GM18870 (cell line): ENCODE results near the gene USP31.
A peak's percentile ranks its signal among the peaks of the same experiment; 100 is the strongest.

Experiments
- ATAC-seq: cut with Tn5 transposase; IDR thresholded peaks from one replicate; pipeline ENCODE4 v1.9.1; 2021; ENCODE audit warnings: moderate library complexity; ENCODE audit not compliant: unreplicated experiment

USP31 gene, protein sequence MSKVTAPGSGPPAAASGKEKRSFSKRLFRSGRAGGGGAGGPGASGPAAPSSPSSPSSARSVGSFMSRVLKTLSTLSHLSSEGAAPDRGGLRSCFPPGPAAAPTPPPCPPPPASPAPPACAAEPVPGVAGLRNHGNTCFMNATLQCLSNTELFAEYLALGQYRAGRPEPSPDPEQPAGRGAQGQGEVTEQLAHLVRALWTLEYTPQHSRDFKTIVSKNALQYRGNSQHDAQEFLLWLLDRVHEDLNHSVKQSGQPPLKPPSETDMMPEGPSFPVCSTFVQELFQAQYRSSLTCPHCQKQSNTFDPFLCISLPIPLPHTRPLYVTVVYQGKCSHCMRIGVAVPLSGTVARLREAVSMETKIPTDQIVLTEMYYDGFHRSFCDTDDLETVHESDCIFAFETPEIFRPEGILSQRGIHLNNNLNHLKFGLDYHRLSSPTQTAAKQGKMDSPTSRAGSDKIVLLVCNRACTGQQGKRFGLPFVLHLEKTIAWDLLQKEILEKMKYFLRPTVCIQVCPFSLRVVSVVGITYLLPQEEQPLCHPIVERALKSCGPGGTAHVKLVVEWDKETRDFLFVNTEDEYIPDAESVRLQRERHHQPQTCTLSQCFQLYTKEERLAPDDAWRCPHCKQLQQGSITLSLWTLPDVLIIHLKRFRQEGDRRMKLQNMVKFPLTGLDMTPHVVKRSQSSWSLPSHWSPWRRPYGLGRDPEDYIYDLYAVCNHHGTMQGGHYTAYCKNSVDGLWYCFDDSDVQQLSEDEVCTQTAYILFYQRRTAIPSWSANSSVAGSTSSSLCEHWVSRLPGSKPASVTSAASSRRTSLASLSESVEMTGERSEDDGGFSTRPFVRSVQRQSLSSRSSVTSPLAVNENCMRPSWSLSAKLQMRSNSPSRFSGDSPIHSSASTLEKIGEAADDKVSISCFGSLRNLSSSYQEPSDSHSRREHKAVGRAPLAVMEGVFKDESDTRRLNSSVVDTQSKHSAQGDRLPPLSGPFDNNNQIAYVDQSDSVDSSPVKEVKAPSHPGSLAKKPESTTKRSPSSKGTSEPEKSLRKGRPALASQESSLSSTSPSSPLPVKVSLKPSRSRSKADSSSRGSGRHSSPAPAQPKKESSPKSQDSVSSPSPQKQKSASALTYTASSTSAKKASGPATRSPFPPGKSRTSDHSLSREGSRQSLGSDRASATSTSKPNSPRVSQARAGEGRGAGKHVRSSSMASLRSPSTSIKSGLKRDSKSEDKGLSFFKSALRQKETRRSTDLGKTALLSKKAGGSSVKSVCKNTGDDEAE (N-terminal part only)

DNA sequence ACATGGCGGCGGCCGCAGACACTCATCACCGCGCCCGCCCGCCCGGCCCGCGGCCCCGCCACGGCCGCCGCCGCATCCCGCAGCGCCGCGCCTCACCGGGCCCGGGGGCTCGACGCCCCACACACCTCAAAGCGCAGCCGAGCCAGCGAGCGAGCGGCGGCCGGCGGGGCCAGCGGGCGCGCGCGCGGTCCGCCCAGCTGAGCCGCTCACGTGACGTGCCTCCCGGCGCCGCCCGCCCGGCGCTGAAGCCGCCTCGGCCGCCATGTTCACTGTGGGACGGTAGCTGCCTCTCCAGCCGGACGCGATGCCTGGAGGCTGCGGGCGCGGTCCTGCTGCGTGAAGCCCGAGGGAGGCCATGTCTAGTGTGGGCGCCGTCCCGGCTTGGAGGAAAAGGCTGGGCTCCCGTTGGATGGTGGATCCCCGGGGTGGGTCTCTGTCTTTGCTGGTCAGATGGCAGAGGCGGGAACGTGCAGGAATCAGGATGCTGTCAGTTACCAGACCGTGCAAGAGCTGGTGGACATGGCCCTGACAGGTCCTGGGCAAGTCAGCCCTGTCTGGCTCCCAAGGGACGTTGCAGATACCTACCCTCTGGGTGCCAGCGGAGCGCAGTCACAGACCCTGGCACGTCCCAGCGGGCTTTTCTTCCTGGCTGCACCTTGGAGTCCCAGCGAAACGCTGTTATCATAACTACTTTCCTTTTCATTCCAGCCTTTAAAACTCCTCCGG, at the start of gene USP31:
TSS of gene USP31 (minus strand) at position 186 of the 726 bp plus-strand sequence. CDS start at position 4, 182 bp downstream.
- ATAC-seq: peak; percentile 90

- no peak for ATAC-seq
Observed at GRCh38 chr16:23196539-23196938, 47.3 kb upstream of the USP31 start.

DNA sequence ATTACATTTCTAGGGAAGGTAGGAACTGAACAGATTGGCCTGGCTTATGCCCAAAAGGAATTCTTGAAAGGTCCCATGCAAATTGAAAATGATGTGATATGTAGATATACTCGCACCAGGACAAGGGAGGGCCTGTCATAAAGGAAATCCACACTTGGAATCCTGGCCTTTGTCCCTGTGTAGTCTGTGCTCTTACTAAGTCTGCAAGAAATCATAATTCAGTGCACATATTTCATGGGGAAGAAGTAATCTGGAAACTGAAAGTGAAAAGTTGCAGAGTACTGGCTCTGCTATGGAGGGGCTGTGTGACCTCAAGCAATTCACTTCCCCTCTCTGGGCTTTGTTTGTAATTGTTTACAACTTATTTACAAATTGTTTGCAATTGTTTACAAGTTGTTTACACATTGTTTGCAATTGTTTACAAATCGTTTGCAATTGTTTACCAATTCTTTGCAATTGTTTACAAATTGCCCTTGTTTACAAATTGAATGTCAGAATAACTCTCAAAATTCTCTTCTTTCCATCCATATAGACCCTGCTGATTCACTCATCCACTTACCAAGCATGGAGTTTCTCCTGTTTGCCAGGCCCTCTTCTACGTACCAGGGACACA, 46.2 kb upstream of the USP31 start:
- no peak for ATAC-seq

- ATAC-seq: no peak
Observed at GRCh38 chr16:23194497-23195221, 45.4 kb upstream of the USP31 start.

- ATAC-seq: no peak
Observed at GRCh38 chr16:23188911-23189310, 39.7 kb upstream of the USP31 start.

DNA sequence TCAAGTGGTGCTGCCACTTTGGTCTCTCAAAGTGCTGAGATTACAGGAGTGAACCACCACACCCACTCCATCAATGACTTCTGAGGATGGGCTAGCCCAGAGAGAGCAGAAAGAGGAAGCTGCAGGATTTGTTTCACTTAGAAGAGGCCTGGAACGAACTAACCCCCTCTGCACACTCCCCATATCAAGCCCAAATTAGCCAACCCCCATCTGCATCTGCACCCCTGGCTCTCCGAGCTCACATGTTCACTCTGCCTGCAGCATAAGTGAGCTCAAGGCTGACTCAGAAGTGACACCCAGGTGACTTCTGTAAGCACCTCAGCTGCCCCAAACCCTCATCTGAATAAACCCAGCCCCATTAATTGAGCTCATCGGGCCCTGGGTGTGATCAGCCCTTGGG, 38.1 kb upstream of the USP31 start:
- no peak for ATAC-seq

DNA sequence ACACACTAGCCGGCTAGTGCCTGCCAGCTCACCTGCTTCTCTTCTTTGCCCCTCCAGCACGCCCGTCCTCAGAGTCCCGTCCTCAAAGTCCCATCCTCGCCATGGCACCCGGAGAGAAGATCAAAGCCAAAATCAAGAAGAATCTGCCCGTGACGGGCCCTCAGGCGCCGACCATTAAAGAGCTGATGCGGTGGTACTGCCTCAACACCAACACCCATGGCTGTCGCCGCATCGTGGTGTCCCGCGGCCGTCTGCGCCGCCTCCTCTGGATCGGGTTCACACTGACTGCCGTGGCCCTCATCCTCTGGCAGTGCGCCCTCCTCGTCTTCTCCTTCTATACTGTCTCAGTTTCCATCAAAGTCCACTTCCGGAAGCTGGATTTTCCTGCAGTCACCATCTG, 36.9 kb upstream of the USP31 start:
- no peak for ATAC-seq

GRCh38 chr16:23185656-23186055, 36.4 kb upstream of the USP31 start:
- no peak for ATAC-seq

DNA sequence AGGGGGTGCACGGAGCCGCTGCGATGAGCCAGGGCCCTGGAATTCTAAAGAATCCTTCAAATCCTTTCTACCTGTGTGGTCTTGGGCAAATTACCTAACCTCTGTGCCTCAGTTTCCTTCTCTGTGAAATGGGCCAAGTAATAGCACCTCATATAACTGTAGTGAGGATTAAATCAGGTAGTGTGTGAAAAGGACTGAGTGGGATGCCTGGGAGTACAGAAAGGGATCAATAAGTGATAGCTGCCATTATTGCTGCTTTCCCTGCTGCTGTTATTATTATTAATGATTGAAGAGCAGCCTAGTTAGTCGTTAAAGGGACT, 34.3 kb upstream of the USP31 start:
- no peak for ATAC-seq

DNA sequence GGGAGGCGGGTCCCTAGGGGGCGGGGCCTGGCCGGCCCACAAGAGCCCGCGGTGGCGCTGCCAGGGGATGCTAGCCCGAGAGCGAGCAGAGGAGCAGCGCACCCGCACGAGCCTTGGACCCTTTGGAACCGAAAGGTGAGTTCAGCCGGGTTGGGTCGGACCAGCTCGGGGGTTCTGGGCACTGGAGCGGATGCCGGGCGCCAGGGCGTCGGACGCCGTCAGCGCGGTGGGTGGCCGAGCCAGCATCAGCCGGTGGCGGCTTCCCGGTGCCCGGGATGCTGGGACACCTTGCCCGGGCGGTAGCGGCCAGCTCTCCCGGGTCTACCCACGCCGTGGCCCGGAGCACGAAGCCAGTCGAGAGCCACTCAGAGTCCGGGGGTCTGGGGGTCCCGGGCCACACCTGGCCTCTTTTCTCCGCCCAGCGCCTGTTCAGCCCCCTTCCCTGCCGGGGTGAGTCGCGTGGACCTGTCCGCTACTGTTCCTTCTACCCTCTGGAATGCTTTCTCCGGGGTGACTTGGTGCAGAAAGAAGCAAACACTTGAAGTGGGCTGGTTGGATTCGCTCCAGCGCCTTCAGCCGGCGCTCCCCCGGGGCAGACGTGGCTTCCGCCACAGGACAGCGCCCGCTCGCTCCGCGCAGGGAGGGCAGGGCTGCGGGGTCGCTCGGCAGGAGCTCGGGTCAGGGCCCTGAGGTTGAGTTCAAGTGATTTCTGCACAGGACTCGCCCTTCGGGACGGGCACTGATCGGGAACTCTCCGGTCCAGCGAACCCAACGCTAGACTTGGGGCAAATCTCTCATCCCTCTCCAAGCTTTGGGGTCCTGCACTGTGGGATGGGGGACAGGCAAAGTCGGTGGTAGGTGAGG, 33.7 kb upstream of the USP31 start, which contains the start of gene SCNN1G:
TSS of gene SCNN1G (plus strand) at position 67 of the 864 bp plus-strand sequence. CDS start 3,527 bp downstream, outside the sequence.
- ATAC-seq: no peak

DNA sequence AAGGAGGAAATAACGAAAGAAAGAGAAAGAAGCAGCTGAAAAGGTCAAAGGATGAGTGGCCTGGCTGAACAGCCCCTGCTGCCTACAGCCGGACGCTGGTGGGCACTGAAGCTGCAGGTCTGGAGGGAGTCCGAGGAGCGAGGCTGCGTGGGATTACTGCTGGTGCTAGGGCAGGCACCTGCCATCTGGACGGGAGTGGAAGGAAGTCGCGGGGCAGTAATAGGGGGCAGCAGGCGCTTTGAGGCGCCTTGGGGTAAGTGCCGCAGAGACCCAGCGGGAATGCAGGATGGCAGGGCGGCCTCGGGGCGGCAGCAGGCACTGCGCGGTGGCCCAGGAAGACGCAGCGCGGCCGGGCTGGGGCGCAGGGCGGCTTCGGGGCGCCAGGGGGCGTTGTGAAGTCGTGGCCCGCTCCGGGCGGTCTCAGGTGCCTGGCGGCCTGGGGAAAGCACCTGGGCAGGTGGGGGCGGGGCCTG, 33.0 kb upstream of the USP31 start:
- no peak for ATAC-seq

- no peak for ATAC-seq
Observed at GRCh38 chr16:23181506-23181905, 32.3 kb upstream of the USP31 start.

DNA sequence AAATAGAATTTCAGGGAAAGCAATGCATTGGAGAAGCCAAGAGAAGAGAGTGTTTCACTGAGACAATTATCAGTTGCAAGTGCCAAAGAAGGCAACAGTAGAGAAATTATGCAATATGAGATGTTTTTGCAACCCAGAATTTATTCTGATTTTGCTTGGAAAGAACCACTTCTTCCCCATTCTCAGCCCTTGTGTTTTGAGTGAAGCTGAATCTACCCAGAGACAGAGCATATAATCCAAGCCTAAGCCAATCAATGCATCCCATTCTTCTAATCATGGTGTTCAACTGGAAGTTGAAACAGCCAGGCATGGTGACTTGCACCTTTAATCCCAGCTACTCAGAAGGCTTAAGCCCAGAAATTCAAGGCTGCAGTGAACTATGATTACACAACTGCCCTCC, 26.4 kb upstream of the USP31 start:
- no peak for ATAC-seq

DNA sequence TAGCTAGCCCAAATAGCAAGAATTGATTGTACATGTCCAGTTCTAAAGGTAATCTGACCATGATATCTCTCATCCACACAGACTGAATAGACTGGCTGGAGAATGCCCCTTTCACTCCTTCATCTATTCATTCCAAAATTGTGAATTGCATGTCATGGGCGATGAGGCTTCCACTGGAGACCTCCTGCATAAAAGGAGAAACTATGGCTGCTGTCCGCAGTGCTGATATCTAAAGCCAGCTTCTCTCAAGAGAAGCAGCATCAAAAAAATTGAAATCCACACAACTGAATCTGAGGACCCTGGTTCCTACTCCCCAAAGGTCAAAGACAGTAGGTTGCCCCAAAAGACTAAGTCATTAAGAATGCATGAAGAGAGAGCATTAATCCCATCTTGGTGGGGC, 25.4 kb upstream of the USP31 start:
- ATAC-seq: no peak

- ATAC-seq: no peak
Observed at GRCh38 chr16:23172994-23173393, 23.7 kb upstream of the USP31 start.

- ATAC-seq: no peak
Observed at GRCh38 chr16:23172583-23172982, 23.3 kb upstream of the USP31 start.

GRCh38 chr16:23164736-23165135, 15.5 kb upstream of the USP31 start:
- no peak for ATAC-seq

GRCh38 chr16:23163921-23164320, 14.7 kb upstream of the USP31 start:
- ATAC-seq: no peak
